HepG2 (cell line): Measurements from ENCODE around the gene CACNA1G. TPM values are rescaled to one million over a fixed set of nuclear protein-coding genes. Genes with fewer than 3 reads are reported as not detected.

Experiments used
- DBP ChIP-seq: sonication (generic); formaldehyde crosslinking; IDR thresholded peaks from 2 replicates; pipeline ENCODE4 v1.4.0; 2020; ENCODE audit warnings: missing genetic modification reagents; ENCODE audit errors: not compliant biosample characterization
- ETV5 ChIP-seq: IDR thresholded peaks from 2 replicates; pipeline ENCODE4 v1.6.1; 2018; ENCODE audit warnings: missing biosample characterization, missing genetic modification reagents, inconsistent platforms, borderline replicate concordance
- FOXA3 ChIP-seq: IDR thresholded peaks from 2 replicates; pipeline ENCODE4 v1.6.1; 2016; ENCODE audit warnings: missing genetic modification reagents, missing compliant biosample characterization
- IKZF5 ChIP-seq: IDR thresholded peaks from 2 replicates; pipeline ENCODE4 v1.6.1; 2018; ENCODE audit warnings: missing genetic modification reagents, mild to moderate bottlenecking, missing compliant biosample characterization
- PATZ1 ChIP-seq: sonication (generic); formaldehyde crosslinking; IDR thresholded peaks from 2 replicates; pipeline ENCODE4 v1.4.0; 2020; ENCODE audit warnings: missing genetic modification reagents
- SALL2 ChIP-seq: sonication (generic); formaldehyde crosslinking; IDR thresholded peaks from 2 replicates; pipeline ENCODE4 v1.8.1; 2023; ENCODE audit warnings: mild to moderate bottlenecking, missing genetic modification reagents, inconsistent platforms
- SNAPC4 ChIP-seq: sonication (generic); formaldehyde crosslinking; IDR thresholded peaks from 2 replicates; pipeline ENCODE4 v1.4.0; 2020; ENCODE audit warnings: mild to moderate bottlenecking, missing genetic modification reagents
- SRSF4 ChIP-seq: fragments of 200-400 bp; formaldehyde crosslinking; IDR thresholded peaks from one replicate; pipeline ENCODE4 v1.6.1; 2018; ENCODE audit warnings: mild to moderate bottlenecking, low read depth, low read length, moderate library complexity; ENCODE audit not compliant: poor library complexity, severe bottlenecking
- TBL1XR1 ChIP-seq: fragments of 150-350 bp; IDR thresholded peaks from 2 replicates; pipeline ENCODE4 v1.6.1; 2014; ENCODE audit warnings: borderline replicate concordance, low read length; ENCODE audit not compliant: partially characterized antibody
- TFDP2 ChIP-seq: sonication (generic); formaldehyde crosslinking; IDR thresholded peaks from 2 replicates; pipeline ENCODE4 v1.4.0; 2020; ENCODE audit warnings: missing genetic modification reagents
- ZFP36L1 ChIP-seq: sonication (generic); formaldehyde crosslinking; IDR thresholded peaks from 2 replicates; pipeline ENCODE4 v1.8.0; 2022; ENCODE audit warnings: mild to moderate bottlenecking, missing genetic modification reagents, moderate library complexity
- ZFX ChIP-seq: sonication (generic); formaldehyde crosslinking; IDR thresholded peaks from 2 replicates; pipeline ENCODE4 v1.4.0; 2020; ENCODE audit warnings: mild to moderate bottlenecking, low read depth, missing genetic modification reagents, moderate library complexity
- ZKSCAN8 ChIP-seq: IDR thresholded peaks from 2 replicates; pipeline ENCODE4 v1.6.1; 2016; ENCODE audit warnings: borderline replicate concordance, missing genetic modification reagents, missing compliant biosample characterization
- ZNF33A ChIP-seq: sonication (generic); formaldehyde crosslinking; IDR thresholded peaks from 2 replicates; pipeline ENCODE4 v1.5.1; 2020; ENCODE audit warnings: missing genetic modification reagents, mild to moderate bottlenecking, moderate library complexity, borderline replicate concordance
- ZNF430 ChIP-seq: sonication (generic); formaldehyde crosslinking; IDR thresholded peaks from 2 replicates; pipeline ENCODE4 v1.9.0; 2021; ENCODE audit warnings: mild to moderate bottlenecking, missing genetic modification reagents
- ZNF558 ChIP-seq: sonication (generic); formaldehyde crosslinking; IDR thresholded peaks from 2 replicates; pipeline ENCODE4 v1.9.0; 2022; ENCODE audit warnings: mild to moderate bottlenecking, missing genetic modification reagents, borderline replicate concordance
- ZNF777 ChIP-seq: sonication (generic); formaldehyde crosslinking; IDR thresholded peaks from 2 replicates; pipeline ENCODE4 v1.4.0; 2020; ENCODE audit warnings: missing genetic modification reagents
- ZSCAN31 ChIP-seq: sonication (generic); formaldehyde crosslinking; IDR thresholded peaks from 2 replicates; pipeline ENCODE4 v1.5.0; 2020; ENCODE audit warnings: low read depth, mild to moderate bottlenecking, missing genetic modification reagents
- polyA plus RNA-seq, 8 experiments: library from polyadenylated mRNA; depleted of rRNA in 3 of 8; stranded (reverse) in 7 of 8; unstranded in 1 of 8; fragments of >200 nt; fragmentation: Illumina TruSeq in 4 of 8; extraction: Trizol in 4 of 8; gene quantifications; 2 replicates each; pipeline versions ENCODE4 v1.2.1 to v1.2.3, GENCODE V29; 2011 to 2016; ENCODE audit warnings: low read depth in 4 of 8, missing spikeins in 1 of 8, mixed read lengths in 1 of 8; ENCODE audit not compliant: insufficient read depth in 1 of 8
- total RNA-seq, 5 experiments: library from RNA; depleted of rRNA; stranded (reverse); fragments of >200 nt; fragmentation: Illumina TruSeq; extraction: Trizol; gene quantifications; 2 replicates each; pipeline ENCODE4 v1.2.3, GENCODE V29; 2016; ENCODE audit warnings: low read depth in 1 of 5

CACNA1G gene
- total and polyA plus RNA-seq, 2 of the 13 experiments (the other 11 are each of a cell fraction or from before 2014, with no cell fraction given), result 0.02 TPM; not detected in 1

DNA sequence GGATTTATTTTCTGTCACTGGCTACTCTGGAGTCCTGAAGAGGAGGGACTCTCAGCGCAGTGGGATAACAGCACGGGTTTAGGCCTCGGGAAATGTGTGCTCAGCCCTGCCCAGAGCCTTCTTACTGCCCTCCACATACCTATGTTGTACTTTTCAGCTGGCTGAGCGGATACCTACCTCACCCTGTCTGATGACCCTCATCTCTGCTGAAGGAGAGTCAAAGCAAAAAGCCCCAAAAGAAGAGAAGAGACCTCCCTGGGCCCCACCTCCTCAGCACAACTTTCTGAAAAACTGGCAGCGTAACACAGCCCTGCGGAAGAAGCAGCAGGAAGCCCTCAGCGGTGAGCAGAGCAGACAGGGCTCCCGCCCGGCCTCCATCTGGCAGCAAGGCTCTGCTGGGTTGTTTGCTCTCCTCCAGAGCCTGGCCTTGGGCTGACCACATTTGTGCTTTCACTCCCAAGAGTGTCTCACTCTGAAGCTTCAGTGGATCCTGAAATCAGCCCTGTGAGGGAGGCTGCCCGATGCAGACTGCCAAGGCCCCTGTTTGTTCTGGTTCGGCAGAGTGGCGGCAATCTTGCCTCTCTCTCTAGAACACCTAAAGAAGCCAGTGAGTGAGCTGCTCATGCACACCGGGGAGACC lies 42.0 kb upstream of the CACNA1G start (continued):
- no peak for TF ChIP-seq SNAPC4
- TF ChIP-seq TFDP2 (CRISPR knock-in tag), result peak; percentile 15; the same call in 1 of the 2 replicates
- peak; percentile 31; the same call in 1 of the 2 replicates for TF ChIP-seq ZNF558 (CRISPR knock-in tag)
- no peak for TF ChIP-seq ZFP36L1 (CRISPR knock-in tag)
- 0 out of 2 replicates have a peak, but pooled peaks have one; percentile 15 for TF ChIP-seq SALL2
- TF ChIP-seq IKZF5, result no peak; the same call in 1 of the 2 replicates
- TF ChIP-seq SRSF4, result no peak
- 0 out of 2 replicates have a peak, but pooled peaks have one; percentile 10 for TF ChIP-seq ETV5 (CRISPR knock-in tag)
- no peak for TF ChIP-seq DBP (CRISPR knock-in tag)
- TF ChIP-seq ZSCAN31 (CRISPR knock-in tag), result peak; percentile 67
- peak; percentile 73 for TF ChIP-seq ZFX (CRISPR knock-in tag)
- peak; percentile 36; the same call in 1 of the 2 replicates for TF ChIP-seq PATZ1 (CRISPR knock-in tag)
- 0 out of 2 replicates have a peak, but pooled peaks have one; percentile 30 for TF ChIP-seq ZKSCAN8 (CRISPR knock-in tag)
- TF ChIP-seq FOXA3 (CRISPR knock-in tag), result 0 out of 2 replicates have a peak, but pooled peaks have one; percentile 12
- no peak for TF ChIP-seq TBL1XR1
- TF ChIP-seq ZNF430 (CRISPR knock-in tag), result no peak
- TF ChIP-seq ZNF777 (CRISPR knock-in tag), result no peak; the same call in 1 of the 2 replicates
- TF ChIP-seq ZNF33A (CRISPR knock-in tag), result no peak
